Tibial nerve (tissue), 4 donors: ENCODE measurements around the gene NMNAT3.

Experiments used
- CTCF ChIP-seq, 5 experiments: fragments of 200-600 bp in 3 of 5; fragments of 450-650 bp in 2 of 5; sonication (generic) in 3 of 5; IDR thresholded peaks; one replicate each; pipeline ENCODE4 v1.5.1; 2016 to 2019; ENCODE audit warnings: antibody characterized with exemption in 5 of 5, mild to moderate bottlenecking in 3 of 5, moderate library complexity in 2 of 5
- EP300 ChIP-seq, 2 donors: sonication (generic); formaldehyde crosslinking; IDR thresholded peaks; one replicate each; pipeline ENCODE4 v1.6.1; 2017; ENCODE audit warnings: antibody characterized with exemption in 2 of 2, mild to moderate bottlenecking in 1 of 2
- POLR2A ChIP-seq, 2 donors: fragments of 450-650 bp; IDR thresholded peaks; one replicate each; pipeline ENCODE4 v1.6.1; 2017; ENCODE audit warnings: antibody characterized with exemption in 2 of 2, mild to moderate bottlenecking in 2 of 2, moderate library complexity in 2 of 2

GRCh38 chr3:139546772-139547171 lies 131.0 kb downstream of the NMNAT3 start:
- TF ChIP-seq CTCF (IDR thresholded peaks at IDR 0.05) = no peak
- TF ChIP-seq EP300 (IDR thresholded peaks at IDR 0.05) = no peak
- no peak for TF ChIP-seq POLR2A (IDR thresholded peaks at IDR 0.05)
